Measurements from ENCODE around the gene AGBL1.

The AGBL1 gene

GRCh38 chr15:86079508-86080266 lies at the start of gene AGBL1:
Gene AGBL1, plus strand, starts transcription at chr15:86079871.
- no peak for DNase-seq (ENCODE audit: low read depth)

- DNase-seq (ENCODE audit: low read depth), result no peak
Measured at GRCh38 chr15:86034904-86035303, 44.8 kb upstream of the AGBL1 start.

- DNase-seq (ENCODE audit: low read depth), result no peak
Measured at GRCh38 chr15:86036243-86036642, 43.4 kb upstream of the AGBL1 start.

- DNase-seq (ENCODE audit: low read depth), result no peak
Measured at GRCh38 chr15:86038491-86038890, 41.2 kb upstream of the AGBL1 start.

- DNase-seq (ENCODE audit: low read depth), result no peak
Measured at GRCh38 chr15:86040356-86041033, 39.2 kb upstream of the AGBL1 start.

GRCh38 chr15:86041399-86041798 lies 38.3 kb upstream of the AGBL1 start:
- no peak for DNase-seq (ENCODE audit: low read depth)

- DNase-seq (ENCODE audit: low read depth), result no peak
Measured at GRCh38 chr15:86042226-86042625, 37.4 kb upstream of the AGBL1 start.

- no peak for DNase-seq (ENCODE audit: low read depth)
Measured at GRCh38 chr15:86044981-86045380, 34.7 kb upstream of the AGBL1 start.

GRCh38 chr15:86054338-86054737 lies 25.3 kb upstream of the AGBL1 start:
- no peak for DNase-seq (ENCODE audit: low read depth)

- DNase-seq (ENCODE audit: low read depth), result no peak
Measured at GRCh38 chr15:86055688-86056087, 24.0 kb upstream of the AGBL1 start.

GRCh38 chr15:86059851-86060250 lies 19.8 kb upstream of the AGBL1 start:
- no peak for DNase-seq (ENCODE audit: low read depth)

GRCh38 chr15:86060674-86061073 lies 19.0 kb upstream of the AGBL1 start:
- DNase-seq (ENCODE audit: low read depth), result no peak

- DNase-seq (ENCODE audit: low read depth), result no peak
Measured at GRCh38 chr15:86061581-86061980, 18.1 kb upstream of the AGBL1 start.

GRCh38 chr15:86062646-86063243 lies 16.9 kb upstream of the AGBL1 start:
- no peak for DNase-seq (ENCODE audit: low read depth)

- DNase-seq (ENCODE audit: low read depth), result no peak
Measured at GRCh38 chr15:86063356-86064095, 16.1 kb upstream of the AGBL1 start.

GRCh38 chr15:86064326-86064725 lies 15.3 kb upstream of the AGBL1 start:
- DNase-seq (ENCODE audit: low read depth), result no peak

GRCh38 chr15:86066174-86066834 lies 13.4 kb upstream of the AGBL1 start:
- DNase-seq (ENCODE audit: low read depth), result no peak

- DNase-seq (ENCODE audit: low read depth), result no peak
Measured at GRCh38 chr15:86073281-86073680, 6.4 kb upstream of the AGBL1 start.

- DNase-seq (ENCODE audit: low read depth), result no peak
Measured at GRCh38 chr15:86076468-86076867, 3.2 kb upstream of the AGBL1 start.

- DNase-seq (ENCODE audit: low read depth), result no peak
Measured at GRCh38 chr15:86077070-86077469, 2.6 kb upstream of the AGBL1 start.

GRCh38 chr15:86080302-86080701 lies 631 bp downstream of the AGBL1 start:
- no peak for DNase-seq (ENCODE audit: low read depth)
